Skeletal muscle tissue (tissue), 4 donors: ENCODE results near the gene HOTAIR. TPM values are rescaled to one million over a fixed set of nuclear protein-coding genes. Genes with fewer than 3 reads are reported as not detected.

Source experiments
- H3K27ac ChIP-seq: one replicate; pipeline ENCODE4 v1.7.0; 2013; ENCODE audit warnings: mild to moderate bottlenecking, low read depth, low read length, inconsistent platforms
- H3K27me3 ChIP-seq, 3 donors: one replicate each; pipeline ENCODE4 v1.7.0; 2013; ENCODE audit warnings: low read length in 3 of 3; ENCODE audit not compliant: control insufficient read depth in 3 of 3, insufficient read depth in 3 of 3
- H3K36me3 ChIP-seq, 3 donors: one replicate each; pipeline ENCODE4 v1.7.0; 2013; ENCODE audit warnings: low read length in 3 of 3; ENCODE audit not compliant: control insufficient read depth in 3 of 3, insufficient read depth in 3 of 3
- H3K4me1 ChIP-seq, 3 donors: one replicate each; pipeline ENCODE4 v1.7.0; 2013; ENCODE audit warnings: low read length in 3 of 3, mild to moderate bottlenecking in 3 of 3; ENCODE audit not compliant: control insufficient read depth in 3 of 3, insufficient read depth in 3 of 3
- H3K4me3 ChIP-seq, 3 donors: one replicate each; pipeline ENCODE4 v1.7.0; 2013; ENCODE audit warnings: low read length in 3 of 3
- H3K9ac ChIP-seq, 3 donors: one replicate each; pipeline ENCODE4 v1.7.0; 2013; ENCODE audit warnings: low read length in 3 of 3, mild to moderate bottlenecking in 3 of 3, moderate library complexity in 2 of 3, low read depth in 1 of 3
- H3K9me3 ChIP-seq, 3 donors: one replicate each; pipeline ENCODE4 v1.7.0; 2013; ENCODE audit warnings: low read length in 3 of 3; ENCODE audit not compliant: control insufficient read depth in 3 of 3
- total RNA-seq: library from RNA; depleted of rRNA; stranded (reverse); fragments of >200 nt; gene quantifications from one replicate; pipeline ENCODE4 v1.2.3, GENCODE V29; 2014
- donor health status: Osteomylitis.

Gene HOTAIR
- total RNA-seq, 1 donor from 2014 or later: 2.1 TPM

GRCh38 chr12:53966085-53966384 lies 8.7 kb downstream of the HOTAIR start:
- H3K27me3 ChIP-seq: peaks cover 73 to 91% (median 90%) of the 10 kb centered on the region in 3 donors
- peaks cover 0 to 25% (median 13%) of the 10 kb centered on the region in 3 donors for H3K4me1 ChIP-seq
- peak overlapping the region; percentile 78 for H3K27ac ChIP-seq
- H3K4me3 ChIP-seq: peak overlapping the region; percentile 52 to 63 (median 60)
- peak overlapping the region; percentile 54 to 74 (median 66) for H3K9ac ChIP-seq
- H3K36me3 ChIP-seq: no peaks in the 10 kb centered on the region
- H3K9me3 ChIP-seq: no peaks in the 10 kb centered on the region

GRCh38 chr12:53965281-53966084 lies 9.3 kb downstream of the HOTAIR start:
- H3K4me1 ChIP-seq: peaks cover 0 to 27% (median 13%) of the 10 kb centered on the region in 3 donors
- peak overlapping the region in 2 of 3 donors; percentile 34 to 53 for H3K9ac ChIP-seq
- no peaks in the 10 kb centered on the region for H3K36me3 ChIP-seq
- H3K4me3 ChIP-seq: peak overlapping the region in 1 of 3 donors; percentile 10
- no peaks in the 10 kb centered on the region for H3K9me3 ChIP-seq
- peaks cover 76 to 92% (median 91%) of the 10 kb centered on the region in 3 donors for H3K27me3 ChIP-seq
- H3K27ac ChIP-seq: peak overlapping the region; percentile 78

GRCh38 chr12:53964315-53964713 lies 10.4 kb downstream of the HOTAIR start:
- H3K9ac ChIP-seq: peak overlapping the region in 1 of 3 donors; percentile 14
- no peaks in the 10 kb centered on the region for H3K9me3 ChIP-seq
- H3K36me3 ChIP-seq: no peaks in the 10 kb centered on the region
- H3K4me1 ChIP-seq: peaks cover 0 to 18% (median 9%) of the 10 kb centered on the region in 3 donors
- peak overlapping the region; percentile 78 for H3K27ac ChIP-seq
- H3K4me3 ChIP-seq: peak overlapping the region in 1 of 3 donors; percentile 4
- H3K27me3 ChIP-seq: peaks cover 78 to 94% (median 93%) of the 10 kb centered on the region in 3 donors

GRCh38 chr12:53963434-53964314 lies 11.1 kb downstream of the HOTAIR start:
- peak overlapping the region; percentile 78 for H3K27ac ChIP-seq
- no peaks in the 10 kb centered on the region for H3K36me3 ChIP-seq
- peak overlapping the region in 1 of 3 donors; percentile 27 for H3K4me3 ChIP-seq
- H3K9me3 ChIP-seq: no peaks in the 10 kb centered on the region
- H3K4me1 ChIP-seq: peaks cover 0 to 18% (median 9%) of the 10 kb centered on the region in 3 donors
- peaks cover 76 to 95% (median 93%) of the 10 kb centered on the region in 3 donors for H3K27me3 ChIP-seq
- H3K9ac ChIP-seq: peak overlapping the region in 1 of 3 donors; percentile 14

- Histone ChIP-seq H3K4me3 (peak overlapping the region in 2 of 3 donors; percentile 14 to 27), H3K9me3 (no peaks in the 10 kb centered on the region), H3K36me3 (no peaks in the 10 kb centered on the region), H3K27ac (peak overlapping the region; percentile 78), H3K27me3 (peaks cover 80 to 96% (median 93%) of the 10 kb centered on the region in 3 donors), H3K4me1 (peaks cover 0 to 15% (median 6%) of the 10 kb centered on the region in 3 donors), H3K9ac (peak overlapping the region in 1 of 3 donors; percentile 14)
Observed at GRCh38 chr12:53963005-53963404, 11.7 kb downstream of the HOTAIR start.

- H3K4me3 ChIP-seq: peak overlapping the region in 2 of 3 donors; percentile 29 to 43
- H3K36me3 ChIP-seq: no peaks in the 10 kb centered on the region
- peaks cover 0 to 15% (median 6%) of the 10 kb centered on the region in 3 donors for H3K4me1 ChIP-seq
- peak overlapping the region; percentile 25 for H3K27ac ChIP-seq
- peaks cover 84 to 98% (median 94%) of the 10 kb centered on the region in 3 donors for H3K27me3 ChIP-seq
- no peaks in the 10 kb centered on the region for H3K9me3 ChIP-seq
- no peak overlapping the region for H3K9ac ChIP-seq
Observed at GRCh38 chr12:53961025-53961761, 13.6 kb downstream of the HOTAIR start.

GRCh38 chr12:53960187-53961024 lies 14.3 kb downstream of the HOTAIR start:
- H3K4me3 ChIP-seq: peak overlapping the region in 1 of 3 donors; percentile 43
- H3K27me3 ChIP-seq: peaks cover 90 to 98% (median 97%) of the 10 kb centered on the region in 3 donors
- peaks cover 0 to 15% (median 6%) of the 10 kb centered on the region in 3 donors for H3K4me1 ChIP-seq
- H3K27ac ChIP-seq: no peak overlapping the region
- H3K9me3 ChIP-seq: no peaks in the 10 kb centered on the region
- H3K36me3 ChIP-seq: no peaks in the 10 kb centered on the region
- no peak overlapping the region for H3K9ac ChIP-seq

GRCh38 chr12:53959314-53959713 lies 15.4 kb downstream of the HOTAIR start:
- Histone ChIP-seq H3K4me1 (peaks cover 0 to 18% (median 4%) of the 10 kb centered on the region in 3 donors), H3K27me3 (peaks cover 91 to 97% (median 93%) of the 10 kb centered on the region in 3 donors), H3K4me3 (no peak overlapping the region), H3K36me3 (no peaks in the 10 kb centered on the region), H3K9ac (no peak overlapping the region), H3K9me3 (no peaks in the 10 kb centered on the region), H3K27ac (no peak overlapping the region)

- Histone ChIP-seq H3K4me3 (no peak overlapping the region), H3K27me3 (peaks cover 91 to 94% (median 93%) of the 10 kb centered on the region in 3 donors), H3K9ac (no peak overlapping the region), H3K9me3 (no peaks in the 10 kb centered on the region), H3K36me3 (no peaks in the 10 kb centered on the region), H3K4me1 (peaks cover 0 to 18% (median 4%) of the 10 kb centered on the region in 3 donors), H3K27ac (no peak overlapping the region)
Observed at GRCh38 chr12:53958128-53958527, 16.6 kb downstream of the HOTAIR start.
